NCI-H2107 treated with DMSO at 0.1 percent for 48 hours (cell line): ENCODE measurements around the gene TMEM260.
A peak's percentile ranks its signal among the peaks of the same experiment; 100 is the strongest.

Source experiments
- DNase-seq: peaks from one replicate; lab custom pipeline; 2025; ENCODE audit not compliant: unreplicated experiment; lab: John Stamatoyannopoulos, UW

The TMEM260 gene

DNA sequence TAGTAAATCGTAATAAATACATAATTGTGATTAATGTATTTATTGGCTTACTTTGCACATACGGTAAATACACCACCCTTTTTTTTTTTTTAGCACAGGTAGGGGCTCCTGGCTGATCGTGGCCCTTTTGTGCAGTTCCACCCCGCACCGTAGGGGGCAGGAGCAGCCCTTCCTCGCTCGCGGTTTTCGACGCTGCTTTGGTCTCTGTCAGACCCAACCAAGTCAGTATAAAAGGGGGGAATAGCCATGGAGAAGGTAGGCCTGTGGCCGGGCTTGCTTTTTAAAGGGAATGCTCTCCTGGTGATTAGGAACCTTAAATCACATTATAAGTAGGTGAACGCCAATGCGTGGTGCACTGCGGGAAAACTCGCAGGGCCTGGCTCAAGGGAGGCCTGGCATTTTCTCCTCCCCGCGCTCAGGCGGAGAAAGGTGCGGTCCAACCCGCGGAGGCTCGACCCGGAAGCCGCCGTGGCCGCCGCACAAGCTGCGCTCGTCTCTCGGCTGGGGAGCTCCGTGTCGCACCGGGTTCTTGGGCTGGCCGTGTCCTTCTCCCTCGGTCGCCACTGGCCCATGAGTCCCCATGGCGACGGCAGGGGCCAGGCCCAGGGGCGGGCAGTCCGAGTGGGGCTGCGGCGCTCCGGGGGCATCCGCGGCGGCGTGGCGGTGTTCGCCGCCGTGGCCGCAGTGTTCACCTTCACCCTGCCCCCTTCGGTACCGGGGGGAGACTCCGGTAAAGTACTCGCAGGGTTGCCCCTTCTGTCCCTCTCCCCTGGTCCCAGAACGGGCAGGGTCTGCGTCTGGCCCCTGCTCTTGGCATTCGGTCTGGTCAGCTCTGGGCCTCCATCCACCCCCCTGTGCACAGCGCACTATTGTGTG, at the start of gene TMEM260:
TMEM260 (plus strand) TSS at position 454 of the 876 bp plus-strand sequence; CDS start at position 571, 117 bp downstream.
- DNase-seq, result peak; percentile 97

GRCh38 chr14:56532546-56532945, 47.1 kb upstream of the TMEM260 start:
- DNase-seq, result no peak

DNA sequence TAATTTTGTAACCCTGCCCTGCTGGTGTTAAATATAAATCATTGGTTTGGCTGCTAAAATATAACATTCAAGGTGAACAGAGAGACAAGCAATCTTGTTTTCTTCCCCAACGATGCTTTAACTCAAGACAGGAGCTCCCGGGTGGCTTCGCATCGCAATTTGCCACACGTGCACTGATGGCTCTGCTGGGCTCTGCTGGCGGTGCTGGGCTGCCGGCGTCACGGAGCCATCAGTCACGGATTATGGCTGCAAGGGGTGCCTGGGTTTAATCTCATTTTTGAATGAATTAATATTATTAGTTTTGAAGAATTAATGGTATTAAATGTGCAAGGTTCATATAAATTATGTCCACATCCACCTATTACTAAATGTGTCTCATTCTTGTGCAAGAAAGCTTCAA, 44.9 kb upstream of the TMEM260 start:
- no peak for DNase-seq

GRCh38 chr14:56539862-56540261, 39.7 kb upstream of the TMEM260 start:
- DNase-seq, result no peak

- DNase-seq, result no peak
Measured at GRCh38 chr14:56543436-56543835, 36.2 kb upstream of the TMEM260 start.

DNA sequence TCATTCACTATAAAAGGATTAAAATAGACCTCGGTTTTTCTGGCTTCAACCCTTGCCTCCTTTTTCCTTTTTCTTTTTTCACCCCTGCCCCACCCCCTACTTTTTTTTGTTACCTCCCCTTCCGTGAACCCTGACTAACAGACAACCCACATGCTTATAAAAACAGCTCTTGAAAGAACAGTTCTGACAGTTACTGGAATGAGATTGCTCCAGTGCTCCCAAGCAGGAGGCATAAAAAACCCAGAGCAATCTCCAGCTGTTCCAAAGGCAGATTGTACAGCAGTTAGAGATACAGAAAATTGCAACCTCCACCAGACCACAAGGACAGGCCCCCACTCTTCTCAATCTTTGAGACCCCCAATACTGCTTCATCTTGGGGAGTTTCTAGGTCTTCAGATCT, 29.9 kb upstream of the TMEM260 start:
- DNase-seq, result no peak

DNA sequence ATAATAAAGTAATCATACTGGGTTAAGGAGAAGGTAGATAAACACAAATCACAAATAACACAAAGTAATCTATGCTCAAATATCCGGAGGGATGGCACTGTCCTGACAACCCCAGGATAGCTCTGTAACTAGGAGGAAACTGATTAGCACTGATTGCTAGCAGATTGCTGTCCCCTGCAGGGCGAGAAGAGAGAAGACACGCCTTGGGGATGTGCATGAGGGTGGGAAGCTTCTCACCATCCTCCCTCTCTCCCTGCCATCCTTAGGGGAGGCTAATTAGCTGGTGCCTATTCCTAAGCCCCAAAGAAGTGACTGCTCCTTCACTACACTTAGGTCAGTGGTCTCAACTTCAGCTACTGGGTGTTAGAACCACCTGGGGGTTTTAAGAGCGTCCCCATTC, 27.0 kb upstream of the TMEM260 start:
- DNase-seq, result no peak

- peak; percentile 23 for DNase-seq
Measured at GRCh38 chr14:56554301-56554700, 25.3 kb upstream of the TMEM260 start.

DNA sequence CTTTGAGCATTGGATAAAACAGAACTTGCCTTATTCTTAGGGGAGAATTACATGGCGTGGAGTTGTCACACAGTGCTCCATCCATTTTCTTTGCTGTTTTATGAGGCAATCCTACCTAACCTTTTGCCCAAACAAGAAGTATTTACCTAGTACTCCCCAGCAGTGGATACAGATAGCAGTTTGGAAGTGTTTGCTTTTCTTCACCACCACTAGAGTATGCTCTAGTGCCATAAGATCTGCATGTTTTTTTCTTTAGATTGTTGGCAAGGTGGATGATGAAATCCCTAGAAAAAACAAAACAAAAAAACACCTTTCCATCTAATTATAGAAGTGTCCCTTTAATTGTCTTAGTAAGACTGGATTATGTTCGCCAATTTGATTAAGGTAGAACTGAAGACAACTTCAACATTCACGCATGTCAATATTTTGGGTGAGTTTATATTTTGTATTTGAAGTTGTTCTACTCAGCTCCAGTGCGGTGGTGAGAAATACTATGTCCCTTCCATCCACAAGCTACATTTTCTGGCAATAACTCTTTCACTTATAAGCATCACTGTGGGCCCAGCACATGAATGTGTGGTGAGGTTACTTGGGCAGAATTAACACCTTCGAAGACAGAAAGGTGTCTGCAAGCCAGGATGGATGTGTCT, 23.6 kb upstream of the TMEM260 start:
- peak; percentile 94 for DNase-seq

GRCh38 chr14:56559182-56559581, 20.4 kb upstream of the TMEM260 start:
- DNase-seq, result no peak

- DNase-seq, result no peak
Measured at GRCh38 chr14:56561606-56562005, 18.0 kb upstream of the TMEM260 start.

DNA sequence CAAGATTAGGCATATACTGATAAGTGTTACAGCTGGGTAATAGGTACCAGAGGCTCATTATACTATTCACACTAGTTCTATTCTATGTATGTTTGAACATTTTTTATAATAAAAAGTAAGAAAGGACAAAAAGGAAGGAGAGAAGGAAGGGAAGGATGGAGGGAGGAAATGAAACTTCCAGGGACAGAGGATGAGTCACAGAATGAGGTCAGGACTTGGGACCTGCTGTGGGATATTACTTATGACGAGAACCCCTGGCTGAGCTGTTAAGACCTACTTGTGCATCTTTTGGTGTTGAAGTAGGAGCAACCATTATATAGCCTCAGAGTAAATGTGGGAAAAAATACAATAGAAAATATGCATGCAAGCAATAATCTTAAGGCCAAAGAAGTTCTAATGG, 16.7 kb upstream of the TMEM260 start:
- no peak for DNase-seq

DNA sequence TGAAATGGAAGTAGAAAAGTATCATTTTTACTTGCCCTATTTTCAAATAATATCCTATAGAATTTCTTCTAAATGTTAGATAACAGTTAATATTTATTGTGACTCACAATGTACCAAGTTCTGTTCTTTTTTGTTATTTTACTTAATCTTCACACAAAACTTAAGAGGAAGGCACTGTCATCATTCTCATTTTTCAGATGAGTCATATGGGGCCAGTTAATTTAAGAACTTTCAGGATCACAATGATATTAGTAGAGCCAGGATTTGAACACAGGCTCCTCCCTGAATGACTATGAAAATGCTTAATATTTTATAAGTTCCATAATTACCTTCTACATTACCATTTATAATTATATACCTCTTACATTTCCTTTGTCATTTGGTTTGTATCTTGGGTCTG, 10.4 kb upstream of the TMEM260 start:
- no peak for DNase-seq

DNA sequence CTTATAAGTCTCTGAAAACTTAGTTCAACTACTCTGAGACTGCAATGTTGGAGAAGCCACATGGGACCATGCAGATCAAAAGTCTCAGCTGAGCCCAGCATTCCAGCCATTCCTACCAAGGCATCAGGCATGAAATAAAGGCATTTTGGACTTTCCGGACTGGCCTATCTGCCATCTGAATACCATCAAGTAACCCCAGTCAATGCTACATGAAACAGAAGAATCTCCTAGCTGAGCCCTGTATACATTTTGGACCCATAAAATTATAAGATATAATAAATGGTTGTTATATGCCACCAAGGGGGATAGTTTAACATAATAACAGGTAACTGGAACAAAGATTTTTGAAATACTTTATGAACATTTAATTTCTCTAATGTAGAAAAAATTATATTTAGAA, 9.3 kb upstream of the TMEM260 start:
- no peak for DNase-seq

GRCh38 chr14:56580221-56580711, 668 bp downstream of the TMEM260 start:
- DNase-seq, result peak; percentile 100

DNA sequence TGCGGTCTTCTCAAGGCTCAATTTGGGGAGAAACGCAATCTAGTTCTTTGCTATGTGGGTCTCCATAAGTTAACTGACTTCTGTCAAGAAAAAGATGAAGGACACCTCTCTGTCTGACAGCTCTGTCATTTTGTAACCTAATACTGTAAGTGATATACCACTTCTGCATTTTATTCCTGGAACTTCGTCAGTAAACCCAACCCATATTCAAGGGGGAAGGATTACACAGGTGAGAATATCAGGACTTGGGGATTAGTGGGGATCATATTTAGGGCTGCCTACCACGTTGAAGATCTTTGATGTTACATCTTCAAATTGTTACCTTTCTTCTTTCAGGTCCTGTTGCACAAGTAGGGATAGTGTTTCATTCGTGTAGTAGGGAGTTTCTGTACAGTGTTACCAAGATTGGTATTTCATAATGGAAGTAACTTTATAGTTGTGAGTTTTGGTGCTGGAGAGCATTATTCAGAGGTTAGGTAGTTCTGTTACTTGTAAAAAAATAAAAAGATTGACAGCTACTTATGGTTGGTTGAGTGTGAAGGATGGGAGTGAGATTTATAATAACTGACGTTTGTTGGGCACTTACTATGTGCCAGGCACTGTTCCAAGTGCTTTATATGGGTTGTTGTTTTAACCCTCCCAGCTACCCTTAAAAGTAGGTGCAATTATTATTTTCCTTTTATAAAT, 1.6 kb downstream of the TMEM260 start:
- DNase-seq, result peak; percentile 95

DNA sequence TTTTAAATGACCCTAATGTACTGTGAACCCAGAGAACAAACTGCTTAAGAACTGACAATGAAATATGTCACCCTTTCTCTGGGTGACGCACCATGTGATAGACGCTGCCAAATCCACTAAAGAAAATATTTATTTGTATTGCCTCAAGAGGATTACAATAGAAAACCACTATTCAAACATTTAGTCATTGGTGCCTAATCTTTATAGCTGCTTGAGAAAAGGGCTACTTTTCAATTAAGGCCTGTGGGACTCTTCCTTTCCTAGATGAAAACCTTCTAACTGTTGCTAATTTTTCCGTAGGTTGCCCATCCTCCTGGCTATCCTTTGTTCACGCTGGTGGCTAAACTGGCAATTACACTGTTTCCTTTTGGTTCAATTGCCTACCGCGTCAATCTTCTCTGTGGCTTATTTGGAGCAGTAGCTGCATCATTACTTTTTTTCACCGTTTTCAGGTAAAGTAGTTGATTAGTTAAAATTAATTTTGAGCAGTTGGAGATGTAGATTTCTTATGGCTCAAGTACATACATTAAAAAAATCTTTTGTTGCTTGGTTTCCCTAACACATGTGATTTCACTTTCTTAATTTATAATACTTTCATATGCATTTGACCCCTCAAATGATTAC, 6.0 kb downstream of the TMEM260 start:
- DNase-seq, result peak; percentile 88

GRCh38 chr14:56587701-56588100, 8.1 kb downstream of the TMEM260 start:
- peak; percentile 54 for DNase-seq

GRCh38 chr14:56590535-56590960, 10.9 kb downstream of the TMEM260 start:
- DNase-seq, result peak; percentile 87

DNA sequence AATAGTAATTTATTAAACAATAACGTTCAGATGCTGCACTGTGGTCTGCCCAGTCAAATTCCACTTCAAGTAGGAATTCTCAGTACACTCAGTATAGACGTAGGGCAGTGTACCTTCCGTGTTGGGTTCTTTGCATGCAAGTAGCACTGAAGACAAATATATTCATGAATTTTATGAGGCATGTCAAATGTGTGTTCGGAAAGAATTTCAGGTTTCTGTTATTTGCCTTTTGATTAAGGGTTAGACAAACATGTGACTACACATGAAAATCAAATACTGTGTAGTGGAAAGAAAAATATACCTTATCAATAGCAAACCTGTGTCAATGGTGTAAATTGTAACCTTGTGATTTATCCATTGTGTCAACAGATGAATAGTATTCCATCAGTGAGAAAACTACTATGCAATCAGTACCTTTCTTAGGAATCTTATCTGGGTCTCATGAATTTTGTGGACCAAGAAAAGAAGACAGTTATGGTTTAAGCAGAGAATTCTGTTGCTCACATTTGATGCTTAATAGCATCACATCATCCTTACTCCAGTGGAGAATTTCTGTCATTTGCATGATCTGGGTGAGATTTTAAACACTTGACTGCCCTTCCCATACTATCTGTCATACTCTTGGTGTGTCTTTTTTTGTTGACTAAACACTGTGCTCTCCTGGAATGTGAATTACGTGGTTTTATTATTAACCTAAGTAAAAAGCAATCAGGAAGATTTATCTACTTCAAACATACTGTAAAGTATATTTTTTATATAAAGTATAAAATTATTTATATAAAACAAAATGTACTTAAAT, 13.3 kb downstream of the TMEM260 start:
- DNase-seq, result no peak
